Stimulated activated CD4-positive, alpha-beta T cell treated with anti-CD3 and anti-CD28 coated beads, Interleukin-2, amount 100 ng/mL, for 4 hours (primary cell): ENCODE measurements around the gene PRSS48.
"Not testable (repeated sequence)": the region's sequence is repeated elsewhere in the genome, so short reads cannot be mapped to it uniquely, and the experiment has no call there.

Experiments used
- DNase-seq: peaks from one replicate; pipeline ENCODE4 v3.0.0-alpha.2; 2020; ENCODE audit warnings: low read depth

Gene PRSS48, protein sequence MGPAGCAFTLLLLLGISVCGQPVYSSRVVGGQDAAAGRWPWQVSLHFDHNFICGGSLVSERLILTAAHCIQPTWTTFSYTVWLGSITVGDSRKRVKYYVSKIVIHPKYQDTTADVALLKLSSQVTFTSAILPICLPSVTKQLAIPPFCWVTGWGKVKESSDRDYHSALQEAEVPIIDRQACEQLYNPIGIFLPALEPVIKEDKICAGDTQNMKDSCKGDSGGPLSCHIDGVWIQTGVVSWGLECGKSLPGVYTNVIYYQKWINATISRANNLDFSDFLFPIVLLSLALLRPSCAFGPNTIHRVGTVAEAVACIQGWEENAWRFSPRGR

GRCh38 chr4:151276787-151277562 lies at the start of gene PRSS48:
Gene PRSS48, plus strand, starts transcription at chr4:151277161. Its CDS starts 12 bp downstream, at chr4:151277173.
- no peak for DNase-seq

DNA sequence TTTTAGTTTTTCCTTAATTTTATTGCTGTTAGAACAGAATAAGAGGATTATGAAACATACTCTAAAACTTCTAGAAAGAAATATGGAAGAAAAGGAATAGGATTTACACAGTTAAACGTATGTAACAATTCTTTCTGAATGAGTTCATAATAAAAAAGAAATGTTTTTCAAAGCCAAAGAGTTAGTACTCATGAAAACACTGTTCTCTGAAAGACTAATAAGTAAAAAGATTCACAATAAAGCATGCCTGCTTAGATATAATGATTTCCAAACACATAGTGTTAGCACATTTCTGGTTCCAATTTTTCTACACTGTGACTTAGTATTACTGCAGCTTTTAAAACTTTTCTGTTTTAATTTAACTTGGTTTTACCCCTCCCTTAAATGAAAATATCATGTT lies 49.8 kb upstream of the PRSS48 start:
- DNase-seq = no peak

DNA sequence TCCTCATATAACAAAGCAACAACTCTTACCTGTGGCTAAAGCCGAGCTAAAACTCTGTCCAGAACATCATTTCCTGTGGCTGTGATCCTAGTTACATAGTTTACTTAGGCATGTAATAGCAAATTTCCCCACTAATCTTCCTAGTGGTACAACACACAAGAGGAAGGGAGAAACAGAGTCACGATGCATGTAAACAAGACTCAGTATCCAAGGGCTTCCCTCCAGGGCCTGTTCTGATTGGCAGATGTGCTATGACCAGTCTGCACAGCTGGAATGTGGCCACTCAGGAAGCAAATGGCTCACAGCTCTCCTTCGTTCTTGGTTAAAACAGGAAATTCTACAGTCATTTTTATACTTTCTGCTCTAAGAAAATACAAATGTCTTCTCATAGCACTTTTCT lies 49.2 kb upstream of the PRSS48 start:
- no peak for DNase-seq

- no peak for DNase-seq
Observed at GRCh38 chr4:151228189-151229119, 48.5 kb upstream of the PRSS48 start.

GRCh38 chr4:151231915-151232595 lies 44.9 kb upstream of the PRSS48 start:
- DNase-seq = no peak

DNA sequence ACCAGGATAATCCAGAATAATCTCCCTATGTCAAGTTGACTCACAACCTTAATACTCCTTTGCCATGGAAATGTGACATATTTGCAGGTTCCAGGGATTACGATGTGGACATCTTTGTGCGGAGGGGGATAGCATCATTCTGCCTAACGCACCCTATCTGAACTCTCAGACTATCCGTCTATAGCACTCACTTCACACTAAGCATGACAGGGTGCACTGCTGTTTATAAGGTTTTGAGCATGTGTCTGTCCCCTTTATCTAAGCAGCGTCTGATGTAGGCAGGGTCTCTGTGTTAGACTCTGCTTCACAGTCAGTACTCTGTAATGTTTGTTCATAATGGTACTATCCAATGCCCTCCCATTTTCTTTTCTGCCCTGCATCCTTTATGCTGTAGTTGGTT lies 43.4 kb upstream of the PRSS48 start:
- no peak for DNase-seq

GRCh38 chr4:151235373-151235772 lies 41.6 kb upstream of the PRSS48 start:
- not testable (repeated sequence) for DNase-seq

DNA sequence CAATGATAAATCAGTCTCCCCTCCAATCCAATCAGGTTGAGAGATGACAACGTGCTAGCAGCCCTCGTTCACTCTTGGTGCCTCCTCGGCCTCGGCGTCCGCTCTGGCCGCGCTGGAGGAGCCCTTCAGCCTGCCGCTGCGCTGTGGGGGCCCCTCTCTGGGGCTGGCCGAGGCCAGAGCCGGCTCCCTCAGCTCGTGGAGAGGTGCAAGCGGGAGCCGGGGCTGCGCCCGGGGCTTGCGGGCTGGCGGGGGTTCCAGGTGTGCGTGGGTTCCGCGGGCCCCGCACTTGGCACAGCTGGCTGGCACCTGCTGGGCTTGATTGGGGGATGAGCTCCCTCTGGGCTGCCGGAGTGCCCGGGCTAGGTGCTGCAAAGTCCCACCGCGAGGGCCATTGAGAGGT lies 40.9 kb upstream of the PRSS48 start:
- DNase-seq = no peak

GRCh38 chr4:151238477-151238876 lies 38.5 kb upstream of the PRSS48 start:
- DNase-seq = no peak

- no peak for DNase-seq
Observed at GRCh38 chr4:151239608-151240007, 37.4 kb upstream of the PRSS48 start.

- DNase-seq = no peak
Observed at GRCh38 chr4:151242305-151242704, 34.7 kb upstream of the PRSS48 start.

DNA sequence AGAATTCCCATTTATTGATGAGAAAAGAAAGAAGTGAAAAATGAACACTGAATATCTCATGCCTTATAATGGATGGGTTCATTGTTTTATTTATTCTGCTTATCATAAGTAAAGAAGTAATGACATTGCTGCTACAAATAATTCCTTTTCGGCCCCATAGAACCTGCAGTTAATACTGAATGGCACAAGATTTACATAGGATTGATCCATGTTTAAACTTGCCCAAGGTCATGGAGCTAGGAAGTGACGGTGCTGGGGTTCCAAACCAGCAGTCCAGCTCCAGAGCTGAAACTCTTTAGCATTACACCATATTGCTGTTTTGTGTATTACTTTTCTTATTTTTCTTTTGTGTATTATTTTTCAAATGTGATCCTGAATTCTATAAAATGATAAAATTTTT lies 30.2 kb upstream of the PRSS48 start:
- no peak for DNase-seq

GRCh38 chr4:151247395-151247794 lies 29.6 kb upstream of the PRSS48 start:
- no peak for DNase-seq

- no peak for DNase-seq
Observed at GRCh38 chr4:151248519-151248918, 28.4 kb upstream of the PRSS48 start.

- no peak for DNase-seq
Observed at GRCh38 chr4:151250706-151251105, 26.3 kb upstream of the PRSS48 start.

DNA sequence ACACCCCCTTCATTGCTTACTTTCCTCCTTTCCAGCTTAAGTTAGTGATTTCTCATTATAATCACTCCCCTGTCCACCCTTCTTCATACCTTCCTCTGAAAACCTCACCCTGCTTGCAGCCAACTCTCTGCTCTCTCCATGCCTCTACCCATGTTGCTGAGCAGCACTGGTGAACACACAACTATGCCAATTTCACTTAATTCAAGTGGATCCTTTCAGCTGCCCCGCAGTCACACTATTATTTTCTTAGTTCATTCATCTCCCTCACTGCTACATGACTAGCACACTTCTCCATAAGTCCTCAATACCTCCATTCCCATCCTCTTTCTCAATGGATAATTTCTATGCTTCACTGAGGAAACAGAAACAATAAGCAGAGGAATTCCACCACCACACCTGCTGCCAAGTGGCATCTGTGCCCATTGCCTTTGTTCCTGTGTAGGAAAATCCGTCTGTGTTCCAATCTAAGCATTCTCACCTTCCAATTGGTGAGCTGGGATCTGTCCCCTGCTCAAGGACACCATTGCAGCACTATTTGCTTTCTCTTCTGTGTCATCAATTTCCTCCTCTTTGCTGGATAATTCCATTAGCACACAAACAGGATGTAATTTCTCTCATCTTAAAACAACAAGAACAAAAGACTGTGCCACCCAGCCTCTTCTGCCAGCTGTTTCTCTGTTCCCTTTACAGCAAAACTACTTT lies 25.2 kb upstream of the PRSS48 start:
- DNase-seq = no peak

- DNase-seq = not testable (repeated sequence)
Observed at GRCh38 chr4:151255226-151255625, 21.7 kb upstream of the PRSS48 start.

DNA sequence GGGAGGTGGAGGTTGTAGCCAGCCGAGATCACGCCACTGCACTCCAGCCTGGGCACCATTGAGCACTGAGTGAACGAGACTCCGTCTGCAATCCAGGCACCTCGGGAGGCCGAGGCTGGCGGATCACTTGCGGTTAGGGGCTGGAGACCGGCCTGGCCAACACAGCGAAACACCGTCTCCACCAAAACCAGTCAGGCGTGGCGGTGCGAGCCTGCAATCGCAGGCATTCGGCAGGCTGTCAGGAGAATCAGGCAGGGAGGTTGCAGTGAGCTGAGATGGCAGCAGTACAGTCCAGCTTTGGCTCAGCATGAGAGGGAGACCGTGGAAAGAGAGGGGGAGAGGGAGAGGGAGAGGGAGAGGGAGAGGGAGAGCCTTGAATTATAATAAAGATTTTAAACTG lies 21.3 kb upstream of the PRSS48 start:
- DNase-seq = not testable (repeated sequence)

GRCh38 chr4:151256134-151256533 lies 20.8 kb upstream of the PRSS48 start:
- no peak for DNase-seq

DNA sequence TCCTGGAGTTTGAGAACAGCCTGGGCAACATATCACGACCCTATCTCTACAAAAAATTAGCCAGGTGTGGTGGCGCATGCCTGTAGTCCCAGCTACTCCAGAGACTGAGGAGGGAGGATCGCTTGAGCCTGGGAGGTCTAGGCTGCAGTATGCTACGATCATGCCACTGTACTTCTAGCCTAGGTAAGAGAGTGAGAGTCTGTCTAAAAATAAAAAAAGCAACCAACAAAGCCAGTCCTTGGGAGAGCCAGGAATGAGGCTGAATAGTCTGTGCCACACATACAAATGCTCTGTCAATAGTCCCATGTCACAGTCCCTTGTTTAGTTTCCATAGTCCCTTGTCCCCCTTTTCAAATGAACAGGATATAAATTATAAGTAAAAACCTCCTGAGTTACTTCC lies 19.3 kb upstream of the PRSS48 start:
- DNase-seq = no peak

DNA sequence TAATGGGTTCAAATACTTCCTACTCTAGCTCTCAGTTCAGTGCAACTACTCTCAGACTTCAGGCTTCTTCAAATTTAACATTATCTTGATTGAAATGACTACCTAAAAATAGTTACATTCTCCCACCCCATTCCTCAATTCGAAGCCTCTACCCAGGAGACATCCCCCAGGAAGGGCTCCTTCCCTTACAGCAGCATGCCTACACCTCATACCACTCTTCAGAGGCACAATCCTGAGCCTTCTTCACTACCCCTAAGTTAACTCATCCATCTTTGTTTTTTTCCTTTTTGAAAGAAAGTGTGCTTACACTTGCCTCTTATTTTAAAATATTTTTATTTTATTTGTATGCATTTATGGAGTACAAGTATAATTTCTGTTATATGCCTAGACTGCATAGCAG lies 17.2 kb upstream of the PRSS48 start:
- DNase-seq = no peak
